Stimulated activated CD4-positive, alpha-beta T cell treated with anti-CD3 and anti-CD28 coated beads, Interleukin-15, amount 100 ng/mL, for 24 hours (primary cell): ENCODE measurements around the gene PARP2.
"Not testable (repeated sequence)": the region's sequence is repeated elsewhere in the genome, so short reads cannot be mapped to it uniquely, and the experiment has no call there.

Source experiments
- DNase-seq: peaks from one replicate; pipeline ENCODE4 v3.0.0-alpha.2; 2020

Gene PARP2

DNA sequence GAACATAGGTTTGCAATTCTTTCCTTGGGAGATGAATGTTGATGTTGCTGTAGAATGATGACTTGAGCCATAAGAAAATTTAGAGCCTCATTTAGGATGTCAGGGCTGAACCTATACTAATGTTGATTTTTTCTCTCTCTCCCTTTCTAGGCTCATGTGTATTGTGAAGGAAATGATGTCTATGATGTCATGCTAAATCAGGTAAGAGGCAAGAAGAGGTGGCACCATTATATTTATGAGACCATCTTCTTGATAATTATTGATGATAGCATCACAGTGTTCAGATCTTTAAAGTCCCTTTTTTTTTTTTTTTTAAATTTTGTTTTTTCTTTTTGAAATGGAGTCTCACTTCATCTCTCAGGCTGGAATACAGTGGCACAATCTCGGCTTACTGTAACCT is 3.3 kb downstream of the PARP2 start:
- no peak for DNase-seq

DNA sequence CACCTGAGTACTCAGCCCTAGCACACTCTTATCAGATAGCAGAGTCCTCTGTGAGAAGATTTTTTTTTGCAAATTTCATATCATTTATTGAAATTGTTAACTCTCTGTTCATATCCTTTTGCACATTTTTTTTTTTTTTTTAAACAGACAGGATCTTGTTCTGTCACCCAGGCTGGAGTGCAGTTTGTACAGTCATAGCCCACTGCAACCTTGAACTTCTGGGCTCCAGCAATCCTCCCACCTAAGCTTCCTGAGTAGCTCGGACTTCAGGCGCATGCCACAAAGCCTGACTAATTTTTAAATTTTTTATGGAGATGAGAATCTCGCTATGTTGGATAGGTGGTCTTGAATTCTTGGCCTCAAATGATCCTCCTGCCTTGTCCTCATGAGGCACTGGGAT is 4.3 kb downstream of the PARP2 start:
- no peak for DNase-seq

DNA sequence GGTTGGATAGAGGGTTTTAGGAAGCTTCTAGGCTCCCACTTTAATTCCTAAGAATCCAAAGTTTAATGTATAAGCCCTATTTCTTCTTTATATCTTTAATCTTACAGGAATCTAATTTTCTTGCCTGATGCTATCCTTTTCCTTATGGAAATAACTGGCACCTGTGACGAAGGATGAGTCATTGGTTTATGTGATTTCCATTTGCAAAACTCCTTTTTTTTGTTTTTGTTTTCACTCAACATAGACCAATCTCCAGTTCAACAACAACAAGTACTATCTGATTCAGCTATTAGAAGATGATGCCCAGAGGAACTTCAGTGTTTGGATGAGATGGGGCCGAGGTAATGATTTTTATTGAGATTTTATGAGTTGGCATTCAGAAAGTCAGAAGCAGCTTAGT is 6.8 kb downstream of the PARP2 start:
- DNase-seq: no peak

DNA sequence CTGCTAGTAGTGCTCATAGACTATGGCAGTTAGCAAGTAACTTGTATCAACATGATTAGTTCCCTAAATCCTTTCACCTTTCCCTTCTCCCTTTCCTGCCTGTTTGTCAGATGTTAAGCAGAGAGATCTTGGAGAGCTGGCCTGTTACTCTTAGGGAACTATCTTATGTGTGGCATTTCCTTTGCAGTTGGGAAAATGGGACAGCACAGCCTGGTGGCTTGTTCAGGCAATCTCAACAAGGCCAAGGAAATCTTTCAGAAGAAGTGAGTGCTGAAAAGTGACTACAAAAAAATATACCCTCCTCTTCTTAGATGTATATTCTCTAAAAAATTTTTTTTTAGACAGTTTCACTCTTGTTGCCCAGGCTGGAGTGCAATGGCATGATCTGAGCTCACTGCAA is 7.4 kb downstream of the PARP2 start:
- no peak for DNase-seq

DNA sequence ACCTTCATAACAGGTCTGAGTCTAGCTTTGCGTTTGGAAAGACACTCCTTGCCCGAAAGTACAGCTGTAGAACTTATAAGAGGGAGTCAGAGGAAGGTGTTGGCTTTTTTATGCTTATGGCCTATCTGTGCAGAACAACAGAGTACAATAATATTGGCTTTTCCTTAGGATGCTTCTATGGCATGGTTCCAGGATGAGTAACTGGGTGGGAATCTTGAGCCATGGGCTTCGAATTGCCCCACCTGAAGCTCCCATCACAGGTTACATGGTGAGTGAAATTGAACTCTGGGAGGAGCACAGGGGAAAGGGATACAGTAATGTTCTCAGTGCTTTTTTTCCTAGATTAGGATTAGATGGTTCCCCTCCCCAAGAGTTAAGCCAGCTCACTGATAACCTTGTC is 13.0 kb downstream of the PARP2 start:
- DNase-seq: no peak

DNA sequence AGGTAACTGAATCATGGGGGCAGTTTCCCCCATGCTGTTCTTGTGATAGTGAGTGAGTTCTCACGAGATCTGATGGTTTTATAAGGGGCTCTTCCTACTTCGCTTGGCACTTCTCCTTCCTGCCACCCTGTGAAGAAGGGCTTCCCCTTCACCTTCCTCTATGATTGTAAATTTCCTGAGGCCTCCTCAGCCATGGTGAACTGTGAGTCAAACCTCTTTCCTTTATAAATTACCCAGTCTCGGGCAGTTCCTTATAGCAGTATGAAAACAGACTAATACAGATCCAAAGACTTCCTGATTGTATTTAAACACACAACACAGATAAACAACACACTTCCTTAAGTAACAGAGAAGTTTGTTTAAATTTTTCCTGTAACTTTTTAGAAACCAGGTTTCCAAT is 15.0 kb downstream of the PARP2 start:
- DNase-seq: not testable (repeated sequence)

DNA sequence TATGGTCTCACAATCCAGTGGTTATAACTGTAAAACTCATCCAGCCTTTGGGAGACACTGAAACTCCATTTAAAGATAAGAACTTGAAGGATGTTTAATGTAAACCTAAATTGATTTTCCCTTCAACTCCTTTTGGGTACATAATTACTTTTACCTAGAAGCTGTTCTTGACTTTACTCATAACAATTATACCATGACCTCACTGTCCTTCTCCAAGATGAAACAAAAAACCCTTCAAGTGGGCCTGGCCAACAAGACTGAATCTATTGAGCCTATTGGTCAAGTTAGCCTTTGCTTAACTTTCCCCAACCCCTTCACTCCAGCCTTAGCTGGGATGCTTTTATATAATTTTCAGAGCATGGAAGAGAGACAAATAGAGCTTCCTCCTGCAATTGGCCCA is 22.5 kb downstream of the PARP2 start:
- DNase-seq: no peak

DNA sequence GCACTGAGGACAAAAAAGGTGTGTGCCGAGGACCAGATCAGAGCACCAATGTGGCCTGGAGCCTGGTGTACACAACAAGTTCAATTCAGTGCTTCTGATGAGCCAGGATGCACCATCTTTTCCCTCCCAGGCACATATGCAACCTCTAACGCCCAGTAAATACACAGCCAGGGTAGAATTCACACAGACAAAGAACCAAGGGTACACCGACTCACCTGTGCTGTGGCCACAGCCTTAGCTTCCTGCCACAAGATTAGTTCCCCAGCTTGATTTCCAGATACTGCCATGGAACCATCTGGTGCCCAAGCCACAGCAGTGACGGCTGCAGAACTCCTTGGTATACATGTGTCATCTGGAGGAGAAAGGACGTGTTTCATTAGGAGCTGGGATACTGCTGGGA is 29.4 kb downstream of the PARP2 start:
- no peak for DNase-seq

DNA sequence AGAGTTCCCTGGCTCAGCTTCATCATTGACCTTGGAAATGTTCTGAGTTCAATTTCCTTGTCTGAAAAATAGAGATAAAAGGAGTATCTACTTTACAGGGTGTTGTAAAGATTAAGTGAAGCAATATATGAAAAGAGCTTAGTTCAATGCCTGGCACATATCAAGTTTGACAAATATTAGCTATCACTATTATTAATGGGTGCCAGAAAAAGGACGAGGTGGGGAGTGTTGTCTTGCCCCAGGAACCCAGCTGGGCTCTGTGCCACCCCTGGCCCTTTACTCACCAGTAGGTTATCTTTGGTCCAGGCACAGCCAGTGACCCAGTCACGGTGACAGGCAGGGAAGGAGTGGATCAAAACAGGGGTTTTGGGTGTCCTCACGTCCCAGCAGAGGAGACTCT is 32.0 kb downstream of the PARP2 start:
- DNase-seq: no peak

DNA sequence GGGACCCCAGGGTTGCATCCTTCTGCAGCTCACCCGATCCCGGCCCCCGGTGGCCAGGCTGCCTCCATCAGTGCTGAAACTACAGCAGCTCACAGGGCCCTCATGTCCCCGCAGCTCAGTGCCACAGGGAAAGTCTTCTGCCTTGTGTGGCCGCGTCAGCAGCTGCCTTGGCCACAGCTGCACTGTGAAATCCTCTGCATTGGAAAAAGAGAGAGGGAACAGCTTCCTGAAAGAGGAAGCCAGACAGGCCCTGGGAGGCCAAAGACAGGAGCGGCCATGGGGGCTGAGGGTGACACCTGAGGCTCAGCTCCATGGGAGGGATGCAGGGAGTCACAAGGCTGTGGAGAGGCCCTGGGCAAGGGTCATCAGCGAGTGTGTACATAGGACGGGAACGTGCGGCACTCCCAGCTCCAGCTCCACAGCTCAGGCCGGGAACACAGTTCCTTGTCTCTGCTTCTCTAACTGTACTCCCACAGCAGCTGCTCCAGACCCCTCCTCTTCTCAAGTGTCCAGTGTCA is 32.7 kb downstream of the PARP2 start:
- no peak for DNase-seq

DNA sequence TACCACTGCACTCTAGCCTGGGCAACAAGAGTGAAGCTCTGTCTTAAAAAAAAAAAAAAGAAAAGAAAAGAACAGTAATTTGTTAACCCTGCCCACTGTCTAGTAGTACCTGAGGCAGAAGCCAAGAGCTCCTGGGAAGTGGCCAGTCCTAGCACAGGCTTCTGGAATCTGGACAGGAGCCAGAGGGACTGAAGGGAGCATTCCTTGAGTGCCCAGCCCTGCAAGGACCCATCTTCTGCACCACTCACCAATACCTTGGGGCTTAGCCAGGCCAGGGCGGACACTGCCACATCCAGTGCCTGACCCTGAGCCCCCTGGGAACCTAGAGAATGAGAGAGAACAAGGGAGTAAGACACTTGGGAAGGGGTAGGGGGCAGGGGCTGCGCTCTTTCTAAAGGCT is 33.7 kb downstream of the PARP2 start:
- DNase-seq: no peak

DNA sequence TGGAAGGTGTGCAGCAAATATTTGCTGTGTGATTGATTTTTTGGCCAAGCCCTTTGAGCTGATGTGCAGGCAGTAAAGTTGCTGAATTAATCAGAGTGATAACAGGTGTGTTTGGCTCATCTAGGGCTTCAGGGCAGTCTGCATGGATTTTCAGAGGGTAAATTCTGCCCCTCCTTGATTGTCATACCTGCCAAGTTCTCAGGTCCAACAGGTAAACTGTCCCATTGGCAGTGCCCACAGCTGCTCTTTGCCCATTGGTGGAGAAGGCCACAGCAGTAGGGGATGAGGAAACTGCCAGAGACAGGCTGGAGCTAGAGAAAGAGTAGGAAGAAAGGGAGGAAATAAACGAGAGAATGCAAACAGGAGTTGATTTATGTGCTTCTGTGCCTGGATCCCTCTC is 36.3 kb downstream of the PARP2 start:
- no peak for DNase-seq

DNA sequence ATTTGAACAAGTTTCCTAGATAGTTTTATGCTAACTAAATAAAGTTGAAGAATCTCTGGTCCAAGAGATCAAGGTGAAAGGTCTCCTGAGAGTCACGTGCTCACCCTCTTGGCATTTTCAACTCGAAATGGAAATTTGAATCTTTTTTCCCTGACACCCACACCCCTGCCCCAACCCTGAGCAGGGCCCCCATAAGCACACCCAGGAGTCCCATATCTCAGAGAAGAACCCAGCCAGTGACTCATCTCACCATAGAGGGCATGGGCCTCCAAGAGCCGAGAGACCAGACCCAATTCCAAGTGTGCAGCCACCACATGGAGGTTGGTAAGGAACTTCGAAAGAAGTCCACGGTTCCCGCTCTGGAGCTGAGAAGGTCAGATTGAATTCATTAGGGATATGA is 37.2 kb downstream of the PARP2 start:
- DNase-seq: no peak

DNA sequence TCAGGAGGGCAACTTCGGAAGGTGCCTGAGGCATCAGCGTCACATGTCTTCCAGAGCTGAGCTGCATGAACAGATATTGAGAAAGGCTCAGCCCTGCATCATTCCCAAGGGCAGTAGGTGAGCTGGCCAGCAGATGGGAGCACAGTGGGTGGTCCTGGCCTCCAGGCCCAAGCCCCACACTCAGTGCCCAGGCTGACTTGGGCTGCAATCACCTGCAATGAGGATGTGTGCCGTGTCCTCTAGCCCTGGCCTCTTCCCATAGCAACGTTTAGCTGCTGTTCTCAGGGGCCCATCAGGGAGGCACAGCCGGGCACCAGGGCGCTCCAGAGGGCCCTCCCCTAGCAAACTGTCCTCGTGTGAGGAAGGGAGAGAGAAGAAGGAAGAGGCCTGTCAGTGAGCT is 37.9 kb downstream of the PARP2 start:
- DNase-seq: no peak

DNA sequence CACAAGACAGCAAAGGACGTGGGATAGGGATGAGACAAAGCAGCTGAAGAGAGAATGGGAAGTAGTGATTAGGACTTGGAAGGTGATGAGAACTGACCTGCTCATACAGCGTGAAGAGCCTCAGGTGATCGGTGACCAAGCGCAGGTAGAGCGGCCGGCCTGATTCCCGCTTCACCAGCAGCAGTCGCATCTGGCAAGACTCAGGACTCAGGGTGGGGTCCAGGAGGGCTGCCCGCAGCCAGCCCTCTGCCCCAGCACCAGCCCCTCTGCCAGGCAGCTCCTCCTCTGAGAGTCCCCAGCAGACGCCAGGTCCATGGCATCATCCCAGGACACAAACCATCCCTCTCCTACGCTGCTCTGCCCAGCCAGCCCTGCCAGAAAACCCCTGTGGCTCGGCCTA is 39.1 kb downstream of the PARP2 start:
- no peak for DNase-seq

DNA sequence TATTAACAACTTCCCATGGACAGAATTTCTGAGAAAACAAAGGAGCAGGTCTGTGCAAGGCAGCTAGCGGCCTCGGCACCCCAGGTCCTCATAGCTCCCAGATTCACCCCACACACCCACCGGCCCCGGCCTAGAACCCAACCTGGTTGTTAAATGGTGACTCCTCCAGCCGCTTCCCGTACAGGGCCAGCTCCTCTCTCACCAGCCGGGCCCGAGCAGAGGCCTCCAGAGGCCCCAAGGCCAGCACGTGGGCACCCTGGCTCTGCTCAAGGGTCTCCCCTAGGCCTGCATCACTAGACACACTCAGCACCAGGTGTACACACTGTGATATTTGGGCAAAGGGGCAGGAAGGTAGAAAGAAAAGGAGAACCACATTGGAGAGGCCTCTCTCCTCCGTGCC is 39.6 kb downstream of the PARP2 start:
- DNase-seq: no peak

DNA sequence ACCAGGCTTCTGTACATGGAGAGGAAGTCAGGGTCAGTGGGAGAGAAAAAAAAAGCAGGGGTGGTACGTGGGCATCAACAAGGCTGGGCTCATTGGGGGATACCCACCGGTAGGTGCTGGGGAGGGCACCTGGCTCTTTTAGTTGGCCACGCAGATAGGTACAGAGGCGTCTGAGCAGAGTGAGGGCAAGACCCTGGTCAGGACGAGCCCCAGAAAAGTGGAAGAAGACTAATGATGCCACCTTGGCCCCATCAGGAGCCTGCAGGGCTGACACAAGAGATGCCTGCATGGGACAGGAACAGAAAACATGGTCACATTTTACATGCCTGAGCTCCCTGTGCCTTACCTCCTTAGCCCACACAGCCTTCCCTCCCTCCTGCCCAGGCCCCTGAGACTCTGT is 40.2 kb downstream of the PARP2 start:
- DNase-seq: no peak

DNA sequence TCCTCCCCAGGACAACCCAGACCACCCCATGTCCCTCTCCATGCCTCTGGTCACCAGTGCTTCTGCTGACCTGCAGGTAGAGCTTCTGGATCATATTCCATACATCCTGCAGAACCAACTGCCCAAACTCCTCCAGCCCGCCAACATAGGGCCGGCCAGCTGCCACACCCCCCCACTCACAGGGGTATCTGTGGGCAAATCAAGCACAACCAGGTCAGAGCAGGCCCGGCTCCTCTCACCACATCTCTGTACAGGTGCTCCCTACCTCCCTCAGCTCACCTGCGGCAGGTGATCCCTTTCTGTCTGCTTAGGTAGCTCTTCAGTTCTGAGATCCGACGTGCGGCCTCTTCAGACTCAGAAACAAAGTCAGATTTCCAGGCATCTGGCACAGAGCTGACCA is 40.9 kb downstream of the PARP2 start:
- DNase-seq: no peak

DNA sequence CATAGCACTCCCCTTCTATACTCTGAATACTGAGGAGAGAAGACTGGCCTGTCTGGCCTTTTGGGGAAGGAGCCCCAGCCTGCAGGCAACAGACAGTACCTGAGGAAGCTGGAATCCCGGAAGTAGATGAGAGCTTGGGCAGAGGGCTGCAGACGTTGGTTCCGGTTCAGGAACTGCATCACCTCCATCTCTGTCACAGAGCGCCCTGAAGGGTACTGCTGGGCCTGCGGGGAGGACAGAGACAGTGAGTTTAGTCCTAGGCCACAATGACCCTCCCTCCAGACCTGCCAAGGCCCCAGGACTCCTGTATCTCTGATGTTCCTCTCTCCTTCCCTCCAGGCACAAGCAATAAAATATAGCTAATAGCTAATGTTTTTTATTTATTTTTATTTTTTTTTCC is 41.5 kb downstream of the PARP2 start:
- no peak for DNase-seq

DNA sequence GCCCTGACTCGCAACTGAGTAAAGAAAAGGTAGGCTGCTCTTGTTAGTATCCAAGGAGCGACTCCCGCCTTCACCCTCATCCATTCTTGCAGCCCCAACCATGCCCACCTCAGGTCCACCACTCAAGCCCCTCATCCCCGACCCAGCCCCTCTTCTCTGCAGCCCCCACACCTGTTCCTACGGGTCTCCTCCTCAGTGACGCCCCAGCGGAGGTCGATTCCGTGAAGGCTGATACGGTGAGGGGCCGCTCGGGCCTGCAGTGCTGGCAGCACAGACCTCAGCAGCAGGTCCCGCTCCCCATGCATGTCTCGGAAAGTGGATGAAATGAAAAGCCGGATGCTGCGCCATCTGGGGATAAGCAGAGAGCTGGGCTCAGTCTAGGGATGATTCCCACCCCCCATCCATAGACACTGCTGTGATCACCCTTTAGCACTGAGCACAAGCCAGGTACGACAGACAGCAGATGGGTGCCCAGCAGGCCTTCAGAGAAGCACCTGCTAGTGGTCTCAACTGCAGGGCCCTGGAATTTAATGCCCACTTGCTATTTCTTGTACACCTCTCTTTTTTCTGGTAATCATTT is 42.9 kb downstream of the PARP2 start:
- no peak for DNase-seq

DNA sequence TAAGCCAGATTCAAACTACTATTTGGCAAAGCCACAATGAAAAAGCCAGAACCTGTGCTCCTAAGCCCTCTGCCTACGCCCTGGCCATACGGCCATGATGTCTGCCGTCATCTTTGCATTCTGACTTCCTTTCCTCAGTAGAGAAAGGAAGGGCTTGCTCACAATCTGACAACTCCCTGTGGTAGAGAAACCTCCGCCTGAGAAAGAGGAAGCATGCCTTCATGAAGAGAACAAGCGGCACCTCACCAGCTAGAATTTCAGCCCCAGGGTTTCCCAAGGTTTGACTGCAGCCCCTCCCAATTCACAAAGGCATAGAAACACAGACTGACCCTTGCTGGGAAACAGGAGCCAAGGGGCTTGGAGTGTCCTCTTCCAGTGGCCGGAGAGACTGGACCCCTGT is 44.1 kb downstream of the PARP2 start:
- DNase-seq: no peak

DNA sequence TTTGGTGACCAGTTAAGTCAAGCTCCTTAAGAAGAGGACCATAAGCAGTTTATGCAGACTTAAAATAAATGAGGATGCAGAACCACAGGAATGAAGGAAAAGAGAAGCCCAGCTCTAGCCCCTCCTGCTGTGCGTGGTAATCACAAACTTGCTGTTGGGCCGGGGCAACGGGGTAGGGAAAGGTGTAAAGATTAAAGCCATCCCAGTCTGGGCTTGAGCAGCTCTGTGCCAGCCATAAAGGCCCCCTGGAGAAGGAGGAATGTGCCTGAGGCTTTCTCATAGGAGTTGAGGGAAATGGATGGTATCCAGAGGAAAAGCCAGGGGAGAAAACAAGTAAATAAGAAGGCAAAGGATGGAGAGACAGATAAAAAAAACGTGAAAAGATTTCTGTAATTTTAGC is 44.7 kb downstream of the PARP2 start:
- DNase-seq: no peak

DNA sequence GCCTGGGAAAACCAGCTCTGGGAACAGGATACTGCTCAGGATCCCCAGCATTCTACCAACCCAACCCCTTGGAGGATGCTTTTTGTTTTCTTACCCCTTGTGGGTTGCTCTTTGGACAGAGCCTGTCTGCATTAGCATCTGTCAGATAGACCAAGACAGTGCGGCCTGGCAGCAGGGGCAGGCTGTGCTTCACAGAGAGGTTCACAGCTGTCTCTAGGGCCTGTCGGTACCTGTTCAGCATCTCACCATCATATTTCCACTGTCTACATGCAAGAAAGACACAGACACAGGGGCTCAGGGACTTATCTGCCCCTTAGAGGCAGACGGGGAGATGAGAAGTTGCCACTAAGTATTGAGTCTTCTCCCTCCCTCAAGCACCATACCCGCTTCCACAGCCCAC is 48.1 kb downstream of the PARP2 start:
- DNase-seq: no peak

DNA sequence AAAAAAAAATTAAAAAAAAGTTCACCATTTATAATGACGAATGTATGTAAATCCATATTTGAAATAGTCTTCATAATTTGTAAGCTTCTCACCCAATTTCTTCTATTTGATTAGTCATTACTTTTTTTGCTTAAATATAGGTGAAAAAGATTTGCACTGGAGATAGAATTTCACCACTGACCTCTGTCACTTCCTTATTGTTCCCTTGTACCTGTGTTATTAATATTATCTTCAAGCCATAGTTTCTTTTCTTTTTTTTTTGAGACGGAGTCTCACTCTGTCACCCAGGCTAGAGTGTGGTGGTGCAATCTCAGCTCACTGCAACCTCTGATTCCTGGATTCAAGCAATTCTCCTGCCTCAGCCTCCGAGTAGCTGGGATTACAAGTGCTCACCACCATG is 54.1 kb downstream of the PARP2 start:
- DNase-seq: no peak

DNA sequence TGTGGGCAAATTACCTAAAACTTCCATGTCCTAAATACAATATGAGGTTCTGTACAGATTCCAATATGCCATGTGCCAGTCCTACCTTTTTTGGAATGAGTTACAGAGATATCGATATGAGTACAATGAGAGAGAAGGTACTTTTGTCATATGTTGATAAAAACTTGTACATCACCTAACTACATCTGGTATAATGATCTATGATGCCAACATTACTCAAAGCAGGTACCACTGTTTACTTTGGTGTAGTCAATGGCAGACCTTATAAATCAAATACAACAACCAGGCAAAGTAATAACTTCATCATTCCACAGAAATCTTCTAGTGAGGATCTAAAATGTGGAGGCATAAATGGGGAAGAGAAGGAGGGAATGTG is 57.1 kb downstream of the PARP2 start:
- no peak for DNase-seq
